Chondrocyte (in vitro differentiated cells): ENCODE data around the gene ABCD4. TPM values are rescaled to one million over a fixed set of nuclear protein-coding genes. Genes with fewer than 3 reads are reported as not detected.

ENCODE experiments used
- DNase-seq: peaks from one replicate; pipeline ENCODE4 v3.0.0; 2021; ENCODE audit warnings: mixed read lengths, low spot score
- H3K27ac Mint-ChIP-seq: one replicate; pipeline ENCODE4 v1.8.0; 2021; ENCODE audit warnings: mild to moderate bottlenecking, moderate library complexity, mixed read lengths; ENCODE audit not compliant: unreplicated experiment
- H3K27me3 Mint-ChIP-seq: 2 replicates; pipeline ENCODE4 v1.8.0; 2021; ENCODE audit warnings: low read depth, mixed read lengths
- H3K36me3 Mint-ChIP-seq: 2 replicates; pipeline ENCODE4 v1.8.0; 2021; ENCODE audit warnings: low read depth, mixed read lengths
- H3K4me1 Mint-ChIP-seq: 2 replicates; pipeline ENCODE4 v1.8.0; 2021; ENCODE audit warnings: low read depth, mild to moderate bottlenecking, mixed read lengths
- H3K4me3 Mint-ChIP-seq: one replicate; pipeline ENCODE4 v1.8.0; 2021; ENCODE audit warnings: mild to moderate bottlenecking, moderate library complexity, mixed read lengths; ENCODE audit not compliant: unreplicated experiment
- H3K9me3 Mint-ChIP-seq: 2 replicates; pipeline ENCODE4 v1.8.0; 2021; ENCODE audit warnings: low read depth, mixed read lengths
- long read RNA-seq: library from polyadenylated mRNA; stranded (forward); transcript quantifications from one replicate; pipeline ENCODE4 v2.0.0, GENCODE V29; 2021
- total RNA-seq: library from RNA; stranded (reverse); gene quantifications from 3 replicates; pipeline ENCODE4 v1.2.1, GENCODE V29; 2021
- TF ChIP-seq, protein P1 (sequence below): fragments of 200-600 bp; sonication (generic); IDR thresholded peaks from 2 replicates; pipeline ENCODE4 v1.5.0; 2021; ENCODE audit warnings: antibody characterized with exemption, mild to moderate bottlenecking, moderate library complexity

The ABCD4 gene
- total RNA-seq: 31.0 to 40.9 TPM (median 34.7 TPM) in 3 replicates
- long read RNA-seq, transcript ABCD4-218 (18 exons, 1,842 nt): minor isoform, 9 of 94 reads
- long read RNA-seq, transcript ABCD4-201 (19 exons, 3,003 nt): major isoform, 18 of 94 reads
- long read RNA-seq, transcript ABCD4-211 (17 exons, 2,336 nt): minor isoform, 5 of 94 reads
- long read RNA-seq, partial matches to known transcripts: 20 of 94 reads
- long read RNA-seq, other reads (novel, unspliced or antisense): 42 of 94 reads

DNA sequence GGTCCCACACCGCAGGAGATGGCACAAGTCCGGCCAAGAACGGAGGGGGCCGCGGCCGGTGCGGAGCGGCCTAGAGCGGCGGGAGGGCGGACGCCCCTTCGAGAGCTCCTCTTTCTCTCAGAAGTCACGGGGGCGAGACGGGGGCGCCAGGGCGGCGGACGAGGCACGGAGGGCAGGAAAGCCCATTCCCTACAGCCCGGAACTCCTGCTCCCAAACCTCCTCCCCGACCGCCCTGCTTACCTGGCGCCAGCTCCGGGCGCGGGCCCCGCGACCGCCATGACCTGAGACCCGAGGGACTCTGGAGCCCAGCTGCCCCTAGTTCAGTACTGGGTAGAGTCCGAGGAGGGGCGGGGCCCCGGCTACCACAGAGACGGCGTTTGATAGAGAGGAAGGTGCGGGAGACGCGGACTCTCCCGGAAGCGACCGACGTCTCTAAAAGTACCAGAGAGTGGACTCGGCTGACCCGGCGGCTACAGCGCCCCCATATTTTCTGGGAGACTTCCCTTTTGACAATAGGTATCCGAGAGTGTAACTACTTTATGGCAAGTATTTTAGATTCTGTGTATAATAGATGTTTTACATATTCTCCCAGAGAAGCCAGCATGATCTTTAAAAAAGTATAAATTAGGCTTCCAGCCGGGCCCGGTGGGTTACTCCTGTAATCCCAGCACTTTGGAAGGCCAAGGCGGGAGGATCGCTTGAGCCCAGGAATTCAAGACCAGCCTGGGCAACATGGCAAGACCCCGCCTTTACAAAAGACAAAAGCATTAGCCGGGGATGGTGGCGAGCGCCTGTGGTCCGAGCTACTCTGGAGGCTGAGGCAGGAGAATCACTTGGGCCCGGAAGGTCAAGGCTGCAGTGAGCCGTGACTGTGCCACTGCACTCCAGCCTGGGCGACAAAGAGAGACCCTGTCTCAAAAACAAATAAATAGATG is at the start of gene ABCD4:
Gene ABCD4 (minus strand): TSS at position 301 of the 936 bp plus-strand sequence. CDS start 22 bp downstream, at position 279.
- Mint-ChIP-seq H3K4me1 (peaks cover 28% of the 10 kb centered on the region), H3K4me3 (peak within 1 kb of the TSS; percentile 96), H3K27me3 (no peaks in the 10 kb centered on the region), H3K36me3 (peaks cover 13% of the 10 kb centered on the region), H3K27ac (peak within 1 kb of the TSS; percentile 90), H3K9me3 (no peaks in the 10 kb centered on the region)
- peak; percentile 96 for DNase-seq
- TF ChIP-seq, protein P1, sequence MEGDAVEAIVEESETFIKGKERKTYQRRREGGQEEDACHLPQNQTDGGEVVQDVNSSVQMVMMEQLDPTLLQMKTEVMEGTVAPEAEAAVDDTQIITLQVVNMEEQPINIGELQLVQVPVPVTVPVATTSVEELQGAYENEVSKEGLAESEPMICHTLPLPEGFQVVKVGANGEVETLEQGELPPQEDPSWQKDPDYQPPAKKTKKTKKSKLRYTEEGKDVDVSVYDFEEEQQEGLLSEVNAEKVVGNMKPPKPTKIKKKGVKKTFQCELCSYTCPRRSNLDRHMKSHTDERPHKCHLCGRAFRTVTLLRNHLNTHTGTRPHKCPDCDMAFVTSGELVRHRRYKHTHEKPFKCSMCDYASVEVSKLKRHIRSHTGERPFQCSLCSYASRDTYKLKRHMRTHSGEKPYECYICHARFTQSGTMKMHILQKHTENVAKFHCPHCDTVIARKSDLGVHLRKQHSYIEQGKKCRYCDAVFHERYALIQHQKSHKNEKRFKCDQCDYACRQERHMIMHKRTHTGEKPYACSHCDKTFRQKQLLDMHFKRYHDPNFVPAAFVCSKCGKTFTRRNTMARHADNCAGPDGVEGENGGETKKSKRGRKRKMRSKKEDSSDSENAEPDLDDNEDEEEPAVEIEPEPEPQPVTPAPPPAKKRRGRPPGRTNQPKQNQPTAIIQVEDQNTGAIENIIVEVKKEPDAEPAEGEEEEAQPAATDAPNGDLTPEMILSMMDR: peak; percentile 80

GRCh38 chr14:74350928-74351323 is 48.2 kb upstream of the ABCD4 start:
- Mint-ChIP-seq H3K36me3 (no peaks in the 10 kb centered on the region), H3K4me1 (peaks cover 4% of the 10 kb centered on the region), H3K27me3 (peaks cover 39% of the 10 kb centered on the region), H3K9me3 (no peaks in the 10 kb centered on the region), H3K27ac (no peak overlapping the region), H3K4me3 (no peak overlapping the region)
- TF ChIP-seq, protein P1: no peak
- no peak for DNase-seq

DNA sequence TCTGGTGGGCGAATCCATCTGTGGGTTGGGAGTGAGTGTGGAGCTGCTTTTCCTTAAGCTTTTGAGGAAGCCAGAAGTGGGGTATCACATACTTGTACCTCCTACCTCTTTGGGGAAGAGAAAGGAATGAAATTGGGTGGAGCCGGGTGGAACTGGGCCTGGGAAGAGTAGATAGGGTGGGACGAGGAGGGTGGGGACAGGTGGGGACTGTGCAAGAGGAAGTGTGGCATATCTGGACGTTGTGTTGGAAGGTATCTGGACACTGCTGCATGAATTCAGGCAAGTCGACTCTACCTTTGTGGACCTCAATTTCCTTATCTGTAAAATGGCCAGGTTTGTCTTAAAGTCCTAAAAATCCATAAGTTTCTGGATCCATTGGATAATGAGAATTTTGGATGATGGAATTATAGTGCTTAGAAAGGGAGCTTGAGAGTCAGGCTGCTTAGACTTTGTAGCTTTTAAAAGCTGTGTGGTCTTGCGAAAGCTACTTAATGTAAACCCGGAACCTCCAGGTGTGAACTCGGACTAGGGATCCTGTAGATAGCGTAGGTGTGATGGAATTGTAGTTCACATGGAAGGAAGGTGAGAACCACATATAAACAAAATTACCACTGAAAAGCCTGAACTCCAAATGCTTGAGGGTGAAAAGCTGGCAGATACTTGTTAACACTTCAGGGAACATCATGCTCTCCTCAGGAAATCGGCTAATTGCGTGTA is 47.6 kb upstream of the ABCD4 start:
- Mint-ChIP-seq H3K9me3 (no peaks in the 10 kb centered on the region), H3K27ac (no peak overlapping the region), H3K4me1 (peaks cover 4% of the 10 kb centered on the region), H3K36me3 (no peaks in the 10 kb centered on the region), H3K4me3 (no peak overlapping the region), H3K27me3 (peaks cover 39% of the 10 kb centered on the region)
- TF ChIP-seq, protein P1: no peak
- no peak for DNase-seq

DNA sequence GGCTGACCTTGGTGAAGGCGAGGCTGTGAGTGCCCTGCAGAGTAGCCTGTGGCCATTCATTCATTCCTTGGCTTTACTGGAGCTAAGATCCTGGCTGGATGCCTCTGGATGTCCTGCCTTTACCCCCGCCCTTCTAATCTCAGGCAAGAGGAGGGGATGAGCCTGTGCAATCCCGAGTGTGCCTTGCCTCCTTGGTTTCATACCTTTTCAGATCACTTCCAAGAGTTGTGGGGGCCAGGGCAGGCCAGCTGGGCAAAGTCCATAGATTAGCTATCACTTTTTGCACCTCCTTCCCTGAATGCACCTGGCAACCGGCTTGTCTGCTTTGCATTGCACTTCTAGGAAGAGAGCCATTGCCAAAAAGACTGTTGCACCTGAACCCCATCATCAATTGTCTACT is 47.0 kb upstream of the ABCD4 start:
- H3K27me3 Mint-ChIP-seq: peaks cover 39% of the 10 kb centered on the region
- H3K9me3 Mint-ChIP-seq: no peaks in the 10 kb centered on the region
- TF ChIP-seq, protein P1: no peak
- DNase-seq: peak; percentile 57
- peaks cover 4% of the 10 kb centered on the region for H3K4me1 Mint-ChIP-seq
- H3K27ac Mint-ChIP-seq: no peak overlapping the region
- H3K4me3 Mint-ChIP-seq: no peak overlapping the region
- no peaks in the 10 kb centered on the region for H3K36me3 Mint-ChIP-seq
